ENCODE results near the gene ZNF236. TPM values are rescaled to one million over a fixed set of nuclear protein-coding genes. Genes with fewer than 3 reads are reported as not detected.
A peak's percentile ranks its signal among the peaks of the same experiment; 100 is the strongest.

ZNF236 gene
- total RNA-seq, 4 donors from 2014 or later: 15.6 to 28.0 (median 20.6) TPM

DNA sequence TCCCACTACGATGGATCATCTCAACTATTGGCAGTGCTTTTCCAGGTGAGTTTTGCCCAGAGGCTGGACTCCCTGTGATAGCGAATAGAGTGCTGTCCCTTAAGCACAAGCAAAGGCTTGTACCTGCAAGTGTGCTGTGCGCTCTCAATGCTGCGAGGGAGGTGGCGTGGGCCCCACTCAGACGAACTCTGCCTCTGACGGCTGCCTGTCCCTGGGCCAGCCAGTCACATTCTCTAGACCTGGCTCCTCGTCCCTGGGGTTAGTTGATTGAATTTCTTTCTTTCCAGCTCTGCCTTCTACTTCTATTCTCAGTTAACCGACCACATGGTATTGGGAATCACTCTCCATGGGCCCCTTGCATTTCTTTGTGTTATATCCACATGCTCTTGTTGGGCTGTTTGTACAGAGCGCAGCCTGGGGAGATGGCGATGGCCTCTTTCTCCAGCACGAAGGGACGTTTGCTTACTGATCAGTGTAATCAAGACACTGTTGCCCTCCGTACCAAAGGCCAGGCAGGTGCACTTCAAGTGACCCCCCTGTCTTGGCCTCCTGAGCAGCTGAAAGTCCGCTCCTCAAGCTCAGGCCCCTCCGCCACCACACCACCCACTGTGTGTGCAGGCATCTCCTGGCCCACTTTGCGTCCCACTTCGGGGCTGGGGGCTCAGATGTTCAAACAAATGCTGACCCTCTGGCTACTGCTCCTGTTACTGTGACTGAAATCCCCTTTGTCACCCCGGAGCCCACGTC is 151.3 kb downstream of the ZNF236 start:
- intact Hi-C loops (cut with DNase I): no loop called here
- 95% methylated on average over 20 of the region's 20 CpGs for WGBS, 2 donors

DNA sequence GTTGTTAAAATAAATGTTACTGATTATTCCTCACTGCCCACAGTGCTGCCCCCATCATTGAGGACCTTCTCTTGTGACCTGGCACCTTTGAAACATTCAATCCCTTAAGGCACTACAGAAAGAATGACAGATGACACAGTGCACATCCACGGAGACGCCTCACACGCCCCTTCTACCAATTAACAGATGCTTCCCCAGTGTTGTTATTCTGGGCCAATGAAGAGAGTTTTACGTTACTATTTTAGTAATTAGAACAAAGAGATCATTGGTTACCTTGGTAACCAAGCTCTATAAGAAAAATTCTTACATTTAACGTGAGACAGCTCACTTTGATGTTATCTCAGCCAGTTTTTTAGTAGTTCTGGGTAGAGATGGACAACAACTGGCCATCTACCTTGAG is 152.0 kb downstream of the ZNF236 start:
- Histone ChIP-seq H3K9me3 (no peaks in the 10 kb centered on the region), H3K27ac (no peak overlapping the region), H3K4me3 (replicated peaks in 1 of 3) (no peak overlapping the region), H3K27me3 (no peaks in the 10 kb centered on the region), H3K4me1 (peaks cover 20 to 30% of the 10 kb centered on the region in 2 donors), H3K36me3 (no peaks in the 10 kb centered on the region)
- TF ChIP-seq, protein P1, sequence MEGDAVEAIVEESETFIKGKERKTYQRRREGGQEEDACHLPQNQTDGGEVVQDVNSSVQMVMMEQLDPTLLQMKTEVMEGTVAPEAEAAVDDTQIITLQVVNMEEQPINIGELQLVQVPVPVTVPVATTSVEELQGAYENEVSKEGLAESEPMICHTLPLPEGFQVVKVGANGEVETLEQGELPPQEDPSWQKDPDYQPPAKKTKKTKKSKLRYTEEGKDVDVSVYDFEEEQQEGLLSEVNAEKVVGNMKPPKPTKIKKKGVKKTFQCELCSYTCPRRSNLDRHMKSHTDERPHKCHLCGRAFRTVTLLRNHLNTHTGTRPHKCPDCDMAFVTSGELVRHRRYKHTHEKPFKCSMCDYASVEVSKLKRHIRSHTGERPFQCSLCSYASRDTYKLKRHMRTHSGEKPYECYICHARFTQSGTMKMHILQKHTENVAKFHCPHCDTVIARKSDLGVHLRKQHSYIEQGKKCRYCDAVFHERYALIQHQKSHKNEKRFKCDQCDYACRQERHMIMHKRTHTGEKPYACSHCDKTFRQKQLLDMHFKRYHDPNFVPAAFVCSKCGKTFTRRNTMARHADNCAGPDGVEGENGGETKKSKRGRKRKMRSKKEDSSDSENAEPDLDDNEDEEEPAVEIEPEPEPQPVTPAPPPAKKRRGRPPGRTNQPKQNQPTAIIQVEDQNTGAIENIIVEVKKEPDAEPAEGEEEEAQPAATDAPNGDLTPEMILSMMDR (IDR thresholded peaks at IDR 0.05): no peak
- TF ChIP-seq POLR2A (IDR thresholded peaks at IDR 0.05): no peak
- WGBS, 2 donors: 94 to 95% methylated on average over 5 of the region's 5 CpGs
- DNase-seq: no peak
- intact Hi-C loops (cut with DNase I): no loop called here

More for the DNA sequence above, 151.3 kb downstream of the ZNF236 start:
- Histone ChIP-seq H3K27ac (no peak overlapping the region), H3K36me3 (no peaks in the 10 kb centered on the region), H3K9me3 (no peaks in the 10 kb centered on the region), H3K4me1 (peaks cover 18 to 32% of the 10 kb centered on the region in 2 donors), H3K4me3 (replicated peaks in 1 of 3) (no peak overlapping the region), H3K27me3 (no peaks in the 10 kb centered on the region)
- DNase-seq: no peak
- no peak for TF ChIP-seq POLR2A (IDR thresholded peaks at IDR 0.05)
- TF ChIP-seq, protein P1 (IDR thresholded peaks at IDR 0.05): no peak

DNA sequence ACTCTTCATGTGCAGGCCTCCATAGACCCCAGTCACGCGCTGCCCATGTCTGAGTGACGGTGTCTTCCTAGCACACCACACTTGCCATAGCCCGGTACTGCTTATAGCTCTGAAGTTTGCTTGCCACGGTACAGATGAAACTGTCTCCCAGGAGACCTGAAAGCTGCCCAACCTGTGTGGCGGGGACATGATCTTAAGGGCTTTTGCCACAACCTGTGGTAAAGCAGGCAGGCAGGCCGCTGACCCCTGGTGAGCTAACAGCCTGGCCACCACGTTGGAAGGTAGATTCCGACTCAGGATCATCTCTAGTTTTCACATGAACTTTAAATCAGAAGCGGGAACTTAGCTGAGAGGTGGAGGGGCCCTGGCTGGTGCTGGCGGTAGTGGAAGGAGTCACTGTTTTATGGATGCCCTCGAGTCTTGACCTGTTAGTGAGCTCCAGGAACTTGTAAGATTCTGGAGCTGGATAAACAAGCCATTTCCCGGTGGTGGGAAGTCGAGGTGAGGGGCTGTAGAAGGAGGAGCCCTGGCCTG is 153.3 kb downstream of the ZNF236 start:
- WGBS, 2 donors: 90 to 93% methylated on average over 10 to 14 of the region's 14 CpGs
- Histone ChIP-seq H3K27me3 (no peaks in the 10 kb centered on the region), H3K9me3 (no peaks in the 10 kb centered on the region), H3K4me1 (peaks cover 31 to 32% of the 10 kb centered on the region in 2 donors), H3K27ac (no peak overlapping the region), H3K36me3 (no peaks in the 10 kb centered on the region), H3K4me3 (replicated peaks in 1 of 3) (no peak overlapping the region)
- intact Hi-C loops (cut with DNase I): no loop called here
- TF ChIP-seq, protein P1 (IDR thresholded peaks at IDR 0.05): no peak
- no peak for TF ChIP-seq POLR2A (IDR thresholded peaks at IDR 0.05)
- DNase-seq: no peak

DNA sequence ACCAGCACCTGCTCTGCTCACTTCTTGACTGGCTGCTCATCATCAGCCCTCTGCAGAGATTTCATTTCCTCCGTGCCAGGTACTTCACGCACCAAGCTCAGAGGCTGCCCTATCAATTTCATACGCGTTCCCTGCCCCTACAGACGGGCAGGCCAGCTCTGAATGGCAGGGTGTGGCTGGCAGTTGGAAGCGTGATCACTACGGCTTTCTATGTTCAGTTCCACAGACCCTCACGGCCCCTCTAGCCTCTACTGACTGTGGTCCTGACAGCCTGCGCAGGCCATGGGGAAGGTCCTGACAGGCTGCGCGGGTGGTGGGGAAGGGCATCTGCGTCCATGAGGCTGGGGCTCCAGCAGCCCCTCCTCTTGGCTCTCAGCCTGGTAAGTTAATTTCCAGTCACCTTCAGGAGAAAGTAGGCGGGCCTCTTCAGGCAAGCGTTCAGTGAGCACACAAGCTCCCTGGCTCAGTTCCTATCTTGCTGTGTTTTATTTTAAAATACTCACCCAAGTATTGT is 154.8 kb downstream of the ZNF236 start:
- Histone ChIP-seq H3K36me3 (no peaks in the 10 kb centered on the region), H3K27ac (peak overlapping the region in 1 of 3 donors; percentile 47), H3K4me1 (peaks cover 37 to 38% of the 10 kb centered on the region in 2 donors), H3K4me3 (replicated peaks in 1 of 3) (no peak overlapping the region), H3K9me3 (no peaks in the 10 kb centered on the region), H3K27me3 (no peaks in the 10 kb centered on the region)
- intact Hi-C loops (cut with DNase I): no loop called here
- 33 to 40% methylated on average over 14 of the region's 14 CpGs for WGBS, 2 donors
- peak; percentile 55 to 63 for DNase-seq
- TF ChIP-seq, protein P1 (IDR thresholded peaks at IDR 0.05): no peak
- no peak for TF ChIP-seq POLR2A (IDR thresholded peaks at IDR 0.05)

DNA sequence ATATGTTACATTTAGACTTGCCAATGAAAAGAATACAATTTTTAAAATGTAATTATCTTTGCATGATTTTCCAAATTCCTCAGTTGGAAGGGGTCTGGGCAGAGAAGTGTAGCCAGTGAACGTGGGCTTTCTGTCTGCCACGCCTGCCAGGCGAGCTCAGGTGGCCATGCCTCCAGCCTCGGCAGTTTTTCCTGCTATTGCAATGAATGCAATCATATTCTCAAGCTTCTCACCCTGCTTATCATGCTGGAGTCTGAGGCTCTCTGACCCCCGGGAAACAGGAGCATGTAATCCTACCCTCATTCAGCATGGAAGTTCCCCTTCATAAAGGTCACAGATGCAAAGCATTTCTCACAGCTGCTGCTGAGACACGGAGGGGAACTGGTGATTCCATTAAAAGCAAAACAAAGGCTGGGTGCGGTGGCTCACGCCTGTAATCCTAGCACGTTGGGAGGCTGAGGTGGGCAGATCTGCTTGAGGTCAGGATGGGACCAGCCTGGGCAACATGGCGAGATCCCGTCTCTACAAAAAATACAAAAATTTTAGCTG is 155.4 kb downstream of the ZNF236 start:
- intact Hi-C loops (cut with DNase I): no loop called here
- 68 to 71% methylated on average over 11 of the region's 11 CpGs for WGBS, 2 donors
- DNase-seq: no peak
- Histone ChIP-seq H3K4me1 (peaks cover 38 to 41% of the 10 kb centered on the region in 2 donors), H3K9me3 (no peaks in the 10 kb centered on the region), H3K27me3 (no peaks in the 10 kb centered on the region), H3K36me3 (no peaks in the 10 kb centered on the region), H3K4me3 (replicated peaks in 1 of 3) (no peak overlapping the region), H3K27ac (no peak overlapping the region)
- TF ChIP-seq, protein P1 (IDR thresholded peaks at IDR 0.05): no peak
- no peak for TF ChIP-seq POLR2A (IDR thresholded peaks at IDR 0.05)
